Ureter (tissue), 1 donor: ENCODE results near the gene SRRT. TPM values are rescaled to one million over a fixed set of nuclear protein-coding genes. Genes with fewer than 3 reads are reported as not detected.

Experiments
- DNase-seq: peaks from one replicate; pipeline ENCODE4 v3.0.0-alpha.2; 2020; ENCODE audit warnings: low spot score
- total RNA-seq: library from RNA; stranded (reverse); gene quantifications from one replicate; pipeline ENCODE4 v1.2.4, GENCODE V29; 2023
- donor health status: DM: yes; HTN: yes; CAD: no.

SRRT gene
- total RNA-seq, 1 donor from 2014 or later, result 133 TPM

DNA sequence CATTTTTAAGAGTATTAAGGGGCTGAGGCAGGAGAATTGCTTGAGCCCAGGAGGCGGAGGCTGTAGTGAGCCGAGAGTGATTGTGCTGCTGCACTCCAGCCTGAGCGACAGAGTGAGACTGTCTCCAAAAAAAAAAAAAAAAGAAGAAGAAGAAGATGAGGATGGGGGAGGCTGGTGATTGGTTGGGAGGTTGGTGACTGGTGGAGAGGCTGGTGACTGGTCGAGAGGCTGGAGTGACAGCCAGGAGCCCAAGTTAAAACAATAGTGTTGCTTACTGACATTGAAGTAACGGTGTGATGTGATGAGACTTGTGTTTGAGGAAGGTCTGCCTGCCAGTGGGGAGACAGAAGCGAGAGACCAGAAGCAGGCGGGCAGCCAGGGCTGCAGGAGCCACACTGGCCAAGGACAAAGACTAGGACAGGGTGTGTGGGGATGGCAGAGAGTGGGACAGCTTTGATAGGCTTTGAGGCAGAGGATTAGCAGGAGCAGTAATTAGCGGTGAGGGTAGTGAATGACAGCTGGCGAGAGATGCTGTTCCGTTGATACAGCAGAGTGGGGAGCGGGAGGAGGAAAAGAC lies 4.9 kb downstream of the SRRT start:
- no peak for DNase-seq

DNA sequence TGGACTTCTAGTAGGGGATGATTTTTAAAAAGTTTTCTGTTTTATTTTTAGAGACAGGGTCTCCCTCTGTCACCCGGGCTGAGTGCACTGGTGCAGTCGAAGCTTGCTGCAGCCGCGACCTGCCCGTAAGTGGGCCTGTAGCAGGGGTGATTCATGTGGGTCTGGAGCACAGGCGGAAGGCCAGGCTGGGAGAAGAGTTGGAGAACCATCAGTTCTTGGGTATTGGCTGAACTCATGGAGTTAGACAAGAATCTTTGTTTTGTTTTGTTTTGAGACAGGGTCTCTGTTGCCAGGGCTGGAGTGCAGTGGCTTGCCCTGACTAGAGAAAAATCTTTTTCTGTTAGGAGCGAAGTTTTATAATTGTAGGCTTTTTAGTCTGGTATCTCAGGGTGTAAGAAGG lies 5.7 kb downstream of the SRRT start:
- peak; percentile 32 for DNase-seq

DNA sequence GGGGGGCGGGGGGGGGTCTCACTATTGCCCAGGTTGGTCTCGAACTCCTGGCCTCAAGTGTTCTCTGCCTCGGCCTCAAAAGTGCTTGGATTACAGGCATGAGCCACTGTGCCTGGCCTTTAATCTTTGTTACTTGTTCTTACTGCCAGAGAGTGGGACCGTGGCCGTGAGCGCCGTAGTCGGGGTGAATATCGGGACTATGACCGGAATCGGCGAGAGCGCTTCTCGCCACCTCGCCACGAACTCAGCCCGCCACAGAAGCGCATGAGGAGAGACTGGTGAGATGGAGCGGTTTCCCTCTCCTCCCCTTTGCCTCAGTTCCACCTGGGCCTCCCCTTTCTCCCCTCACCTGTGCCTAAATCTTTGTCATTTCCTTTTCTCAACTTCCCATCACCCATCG lies 6.2 kb downstream of the SRRT start:
- peak; percentile 33 for DNase-seq

DNA sequence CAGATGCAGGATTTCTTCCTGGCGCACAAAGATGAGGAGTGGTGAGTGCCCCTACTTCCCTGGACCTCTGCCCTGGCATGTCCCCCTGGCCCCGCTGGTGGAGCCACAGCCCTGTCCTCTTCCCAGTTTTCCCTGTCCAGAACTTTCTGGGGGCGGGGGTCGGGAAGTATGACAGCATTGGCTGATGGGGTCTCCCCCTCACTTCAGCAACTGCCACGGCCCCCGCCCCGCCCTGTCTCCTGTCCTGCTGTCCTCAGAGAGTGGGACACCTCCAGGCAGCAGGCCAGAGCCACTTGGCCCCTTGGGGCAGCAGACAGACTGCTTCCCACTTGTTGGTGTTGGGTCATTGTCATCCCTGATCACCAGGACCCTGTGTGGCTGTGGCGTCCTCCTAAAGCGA lies 7.3 kb downstream of the SRRT start:
- peak; percentile 39 for DNase-seq

DNA sequence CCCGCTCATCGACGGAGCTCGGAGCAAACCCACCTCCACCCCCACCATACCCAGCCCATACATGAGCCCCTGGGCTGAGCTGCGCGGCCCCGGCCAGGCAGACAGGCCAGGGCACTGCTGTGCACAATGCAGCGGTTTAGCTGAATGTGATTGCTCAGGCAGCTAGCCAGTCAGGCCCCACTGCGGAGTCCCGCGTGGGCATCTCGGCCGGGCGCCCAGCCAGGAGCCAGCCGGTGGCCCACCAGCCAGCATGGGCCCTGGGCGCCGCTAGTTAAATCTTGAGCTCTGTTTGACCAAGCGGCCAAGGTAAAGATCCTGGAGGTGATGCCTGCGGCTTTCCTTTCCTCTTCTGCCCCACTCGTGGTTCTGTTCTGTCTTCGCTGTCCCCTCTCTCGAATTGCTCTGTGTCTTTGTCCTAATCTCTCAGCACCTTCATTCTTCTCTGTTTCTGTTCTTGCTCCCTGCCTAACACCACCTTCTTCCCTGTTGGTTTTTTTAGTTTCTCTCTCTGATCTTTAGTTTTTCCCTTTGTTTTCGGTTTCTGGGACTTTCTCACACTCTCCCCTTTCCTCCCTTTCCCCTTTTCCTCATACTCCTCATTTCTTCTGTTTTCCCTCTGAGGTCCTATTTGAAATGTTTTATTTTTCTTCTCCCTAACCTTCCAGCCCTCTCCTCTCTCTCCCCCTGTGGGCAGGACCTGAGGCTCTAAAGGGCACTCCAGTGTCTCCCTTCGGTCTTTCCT lies 8.1 kb downstream of the SRRT start:
- no peak for DNase-seq

DNA sequence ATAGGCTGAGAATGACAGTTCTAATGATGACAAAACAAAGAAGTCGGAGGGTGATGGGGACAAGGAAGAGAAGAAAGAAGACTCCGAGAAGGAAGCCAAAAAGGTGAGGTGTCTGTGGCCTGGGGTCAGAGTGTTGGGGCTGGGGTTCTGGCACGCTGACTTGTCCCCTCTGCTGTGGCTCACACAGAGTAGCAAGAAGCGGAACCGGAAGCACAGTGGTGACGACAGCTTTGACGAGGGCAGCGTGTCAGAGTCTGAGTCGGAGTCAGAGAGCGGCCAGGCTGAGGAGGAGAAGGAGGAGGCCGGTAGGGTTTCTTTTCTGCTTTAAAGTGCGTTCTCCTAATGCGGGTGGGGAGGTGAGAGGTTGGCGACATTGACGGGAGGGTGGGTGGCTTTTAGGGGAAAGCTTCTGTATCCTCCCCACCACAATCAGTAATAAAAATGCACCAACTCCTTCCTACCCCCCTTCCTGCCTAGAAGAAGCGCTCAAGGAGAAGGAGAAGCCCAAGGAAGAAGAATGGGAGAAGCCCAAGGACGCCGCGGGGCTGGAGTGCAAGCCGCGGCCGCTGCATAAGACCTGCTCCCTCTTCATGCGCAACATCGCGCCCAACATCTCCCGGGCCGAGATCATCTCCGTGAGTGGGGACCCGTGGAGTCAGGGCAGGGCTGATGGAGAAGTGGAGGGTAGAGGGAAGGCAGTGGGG lies 10.0 kb downstream of the SRRT start:
- no peak for DNase-seq

DNA sequence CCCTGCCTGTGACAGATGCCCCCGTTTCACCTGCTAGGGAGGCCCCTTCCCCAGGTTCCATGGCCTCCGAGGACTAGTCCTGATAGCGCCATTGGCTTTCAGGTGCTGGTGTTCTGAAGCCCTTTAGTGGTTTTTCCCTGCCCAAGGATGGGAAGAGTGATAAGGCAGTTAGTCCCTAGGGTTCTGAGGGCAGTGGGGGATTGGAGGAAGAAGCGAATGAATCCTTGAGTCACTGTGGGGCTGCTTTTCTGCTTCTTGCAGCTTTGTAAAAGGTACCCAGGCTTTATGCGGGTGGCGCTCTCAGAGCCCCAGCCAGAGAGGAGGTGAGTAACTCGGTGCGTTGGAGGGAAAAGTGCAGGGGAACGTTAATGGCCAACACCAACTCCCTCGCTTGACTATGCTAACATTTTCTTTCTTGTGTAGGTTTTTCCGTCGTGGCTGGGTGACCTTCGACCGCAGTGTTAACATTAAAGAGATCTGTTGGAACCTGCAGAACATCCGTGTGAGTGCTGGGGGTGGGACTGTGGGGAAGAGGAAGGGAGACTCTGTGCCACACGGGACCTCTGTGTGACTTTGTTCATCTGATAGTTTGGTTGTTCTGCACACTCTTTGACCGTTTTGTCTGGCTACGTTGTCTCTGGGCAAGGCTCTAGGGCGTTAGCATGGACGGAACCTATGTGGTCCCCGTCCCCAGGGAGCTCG lies 10.7 kb downstream of the SRRT start:
- DNase-seq, result no peak

DNA sequence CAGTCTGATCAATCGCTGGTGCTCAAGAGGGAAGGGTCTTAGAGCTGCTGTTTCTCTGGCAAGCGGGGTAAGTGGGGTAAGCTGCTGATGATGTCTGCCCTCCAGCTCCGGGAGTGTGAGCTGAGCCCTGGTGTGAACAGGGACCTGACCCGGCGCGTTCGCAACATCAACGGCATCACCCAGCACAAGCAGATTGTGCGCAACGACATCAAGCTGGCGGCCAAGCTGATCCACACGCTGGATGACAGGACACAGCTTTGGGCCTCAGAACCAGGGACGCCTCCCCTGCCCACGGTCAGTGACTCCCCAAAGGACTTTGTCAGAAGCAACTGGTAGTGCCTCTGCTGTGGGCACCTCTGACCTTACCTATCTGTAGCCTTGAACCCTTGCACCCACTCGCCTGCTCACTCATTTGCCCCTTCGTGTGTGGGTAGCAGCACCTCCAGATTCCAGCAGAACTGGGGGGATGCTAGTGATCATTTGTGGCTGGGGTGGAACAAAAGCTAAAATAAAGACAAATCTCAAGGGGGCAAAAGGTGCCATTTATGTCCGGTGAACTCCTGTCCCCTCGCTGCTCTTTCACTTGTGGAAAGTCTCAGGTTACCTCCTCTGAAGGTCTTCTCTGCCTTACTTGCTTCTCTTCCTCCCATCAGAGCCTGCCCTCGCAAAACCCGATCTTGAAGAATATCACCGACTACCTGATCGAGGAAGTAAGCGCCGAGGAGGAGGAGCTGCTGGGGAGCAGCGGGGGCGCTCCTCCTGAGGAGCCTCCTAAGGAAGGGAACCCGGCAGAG lies 11.4 kb downstream of the SRRT start:
- DNase-seq, result no peak

DNA sequence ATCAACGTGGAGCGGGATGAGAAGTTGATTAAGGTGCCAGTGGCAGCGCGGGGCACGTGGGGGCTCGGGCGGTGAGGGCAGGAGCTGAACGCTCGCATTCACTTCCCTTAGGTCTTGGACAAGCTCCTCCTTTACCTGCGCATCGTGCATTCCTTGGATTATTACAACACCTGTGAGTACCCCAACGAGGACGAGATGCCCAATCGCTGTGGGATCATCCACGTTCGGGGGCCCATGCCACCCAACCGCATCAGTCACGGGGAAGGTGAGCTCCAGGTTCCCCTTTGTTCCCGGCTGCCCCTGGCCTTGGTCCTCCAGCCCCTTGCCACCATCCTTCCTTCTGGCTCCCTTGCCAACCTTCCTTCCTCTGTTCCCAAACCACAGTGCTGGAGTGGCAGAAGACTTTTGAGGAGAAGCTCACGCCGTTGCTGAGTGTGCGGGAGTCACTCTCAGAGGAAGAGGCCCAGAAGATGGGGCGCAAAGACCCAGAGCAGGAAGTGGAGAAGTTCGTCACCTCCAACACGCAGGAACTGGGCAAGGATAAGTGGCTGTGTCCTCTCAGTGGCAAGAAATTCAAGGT lies 12.1 kb downstream of the SRRT start:
- DNase-seq, result no peak

DNA sequence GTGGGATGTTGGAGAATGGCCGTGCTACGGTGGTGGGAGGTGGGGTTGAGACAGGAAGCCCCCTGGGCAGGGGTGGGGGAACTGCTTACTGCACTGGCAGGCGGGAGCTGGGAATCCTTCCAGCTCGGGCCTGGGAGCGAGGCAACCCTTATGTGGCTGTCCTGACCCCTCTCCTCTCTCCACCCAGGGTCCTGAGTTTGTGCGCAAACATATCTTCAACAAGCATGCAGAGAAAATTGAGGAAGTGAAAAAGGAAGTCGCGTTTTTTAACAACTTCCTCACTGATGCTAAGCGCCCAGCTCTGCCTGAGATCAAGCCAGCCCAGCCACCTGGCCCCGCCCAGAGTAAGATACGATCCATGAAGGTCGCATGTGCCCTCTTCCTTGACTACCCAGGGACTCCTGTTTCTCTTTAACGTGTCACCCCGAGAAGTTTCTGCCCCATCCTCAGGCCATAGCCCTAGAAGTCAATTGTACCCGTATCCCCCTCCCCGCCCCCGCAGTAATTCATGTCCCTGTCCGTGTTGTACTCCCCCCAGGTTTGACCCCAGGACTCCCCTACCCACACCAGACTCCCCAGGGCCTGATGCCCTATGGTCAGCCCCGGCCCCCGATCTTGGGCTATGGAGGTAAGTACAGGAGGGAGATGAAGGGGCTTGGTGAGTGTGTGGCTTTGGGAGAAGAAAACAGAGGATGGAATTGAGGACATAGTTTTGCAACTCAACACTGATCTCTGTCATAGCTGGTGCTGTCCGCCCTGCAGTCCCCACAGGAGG lies 12.8 kb downstream of the SRRT start:
- peak; percentile 57 for DNase-seq

DNA sequence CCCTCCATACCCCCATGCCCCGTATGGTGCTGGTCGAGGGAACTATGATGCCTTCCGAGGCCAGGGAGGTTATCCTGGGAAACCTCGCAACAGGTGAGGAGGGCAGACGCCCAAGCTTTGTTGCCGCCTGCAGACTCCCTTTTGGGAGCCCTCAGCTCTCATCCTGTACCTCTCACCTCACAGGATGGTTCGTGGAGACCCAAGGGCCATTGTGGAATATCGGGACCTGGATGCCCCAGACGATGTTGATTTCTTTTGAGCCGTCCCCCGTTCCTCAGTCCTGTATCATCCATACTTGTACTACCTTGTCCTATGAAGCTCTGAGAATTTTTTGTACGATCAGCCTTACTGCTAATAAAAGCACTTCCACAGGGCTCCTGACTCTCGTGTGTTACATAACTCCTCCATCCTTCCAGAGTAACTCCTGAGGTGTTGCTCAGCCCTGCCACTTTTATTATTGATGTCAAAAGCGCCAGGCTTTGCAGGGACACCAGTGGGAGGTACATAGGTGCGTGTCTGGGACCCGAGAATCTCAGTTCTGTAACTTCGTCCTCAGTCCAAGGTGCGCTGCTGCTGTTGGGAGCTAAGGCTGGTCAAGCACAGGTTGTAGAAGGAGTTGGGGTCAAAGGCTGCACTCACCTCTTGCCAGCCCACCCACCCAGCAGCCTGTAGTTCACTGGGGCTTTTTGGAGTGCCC lies 13.5 kb downstream of the SRRT start:
- DNase-seq, result no peak

DNA sequence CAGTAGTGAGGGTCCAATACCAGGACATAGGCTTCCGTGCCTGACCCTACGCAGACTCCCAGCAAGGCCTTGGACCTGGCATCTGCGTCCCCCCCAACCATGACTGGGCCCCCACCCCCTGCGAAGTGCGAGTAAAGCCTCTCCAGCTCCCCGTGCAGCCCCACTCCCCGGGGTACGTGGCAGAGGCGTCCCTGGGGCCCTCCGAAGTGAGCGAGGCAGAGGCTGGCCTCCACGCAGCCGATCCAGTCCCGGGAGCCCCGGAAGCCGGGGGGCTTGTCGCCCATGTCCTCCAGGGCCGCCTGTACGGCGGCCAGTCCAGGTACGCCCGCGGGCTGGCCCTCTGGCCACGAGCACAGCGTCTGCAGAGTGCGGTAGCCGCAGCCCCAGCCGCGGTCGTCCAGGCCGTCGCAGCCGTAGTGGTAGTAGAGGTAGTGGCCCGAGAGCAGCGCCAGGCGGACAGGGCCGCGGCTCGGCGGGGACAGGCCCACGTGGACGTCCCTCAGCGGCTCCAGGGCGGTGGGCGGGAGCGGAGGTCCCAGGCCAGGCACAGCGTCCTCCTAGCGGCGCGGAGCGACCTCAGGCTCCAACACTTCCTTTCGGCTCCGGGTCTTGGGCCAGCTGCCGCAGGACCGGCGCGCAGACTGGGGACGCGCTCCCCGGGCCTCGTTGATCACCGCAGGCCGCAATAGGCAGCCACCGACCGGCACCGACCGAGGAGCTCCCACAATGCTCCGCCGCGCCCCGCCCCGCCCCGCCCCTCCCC lies 14.3 kb downstream of the SRRT start, which contains the start of gene UFSP1:
UFSP1 (minus strand) TSS at position 728 of the 763 bp plus-strand sequence; CDS start at position 284, 444 bp downstream.
- DNase-seq, result no peak

DNA sequence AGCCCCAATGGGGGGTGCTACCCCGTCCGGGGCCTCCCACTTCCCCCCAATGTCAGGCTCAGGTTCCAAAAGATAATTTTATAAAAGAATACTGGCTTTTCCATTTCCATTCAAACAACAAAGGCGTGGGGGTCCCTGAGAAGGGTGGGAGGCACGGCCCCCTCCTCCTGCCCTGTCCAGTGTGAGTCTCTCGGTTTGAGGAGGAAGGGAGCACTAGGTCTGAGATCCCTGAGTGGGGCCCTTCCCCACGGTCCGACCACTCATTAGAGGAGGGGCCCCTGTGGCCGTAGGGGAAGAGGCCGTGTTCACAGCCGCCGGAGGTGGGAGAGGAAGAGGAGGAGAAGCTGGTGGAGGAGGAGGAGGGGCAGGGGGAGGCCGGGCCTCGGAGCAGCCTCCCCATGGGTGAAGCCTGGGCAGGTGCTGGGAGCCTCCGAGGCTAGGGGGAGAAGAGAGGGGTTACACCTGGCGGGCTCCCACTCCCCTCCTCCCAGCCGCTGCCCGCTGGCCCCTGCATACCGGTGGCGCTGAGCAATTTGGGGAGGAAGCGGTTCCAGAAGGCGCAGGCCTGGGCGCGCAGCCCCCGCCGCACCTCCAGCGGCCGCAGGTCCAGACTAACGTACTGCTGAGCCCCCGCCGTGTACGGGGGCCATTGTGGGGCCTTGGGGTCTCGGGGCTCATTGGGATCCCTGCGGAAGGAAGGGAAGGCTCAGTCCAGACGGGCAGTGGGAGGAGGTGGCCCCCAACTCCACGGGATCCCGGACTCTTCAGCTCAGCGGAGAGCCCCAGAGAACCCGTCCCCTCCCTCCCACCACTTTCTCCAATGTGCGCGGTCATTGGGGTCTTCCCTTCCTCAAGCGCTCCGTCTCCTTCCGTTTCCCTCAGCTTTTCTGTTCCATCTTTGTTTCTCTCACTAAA lies 16.0 kb downstream of the SRRT start:
- peak; percentile 57 for DNase-seq

DNA sequence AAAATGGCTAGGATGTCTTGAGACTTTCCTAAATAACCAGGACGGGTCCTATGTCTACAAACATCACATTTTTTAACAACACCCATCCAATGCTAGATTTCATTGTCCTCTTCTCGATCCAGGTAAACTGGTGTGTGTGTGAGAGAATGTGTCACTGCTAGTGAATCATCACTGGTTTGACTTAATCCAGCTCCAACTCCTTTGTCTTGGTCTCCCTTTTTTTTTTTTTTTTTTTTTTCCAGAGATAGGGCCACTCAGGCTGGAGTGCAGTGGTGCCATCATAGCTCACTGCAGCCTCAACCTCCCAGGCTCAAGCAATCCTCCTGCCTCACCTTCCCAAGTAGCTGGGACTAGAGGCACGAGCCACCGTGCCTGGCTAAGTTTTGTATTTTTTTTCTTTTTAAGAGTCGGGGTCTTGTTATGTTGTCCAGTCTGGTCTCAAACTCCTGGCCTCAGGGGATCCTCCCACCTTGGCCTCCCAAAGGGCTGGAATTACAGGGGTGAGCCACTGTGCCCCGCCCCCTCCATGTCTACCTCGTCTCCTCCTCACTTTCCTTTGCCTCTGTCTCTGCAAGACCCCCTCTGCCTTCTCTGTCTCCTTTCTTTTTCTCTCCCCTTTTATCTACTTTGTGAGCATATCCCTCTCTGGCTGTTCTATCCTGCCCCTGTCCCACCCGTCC lies 16.8 kb downstream of the SRRT start:
- DNase-seq, result no peak

DNA sequence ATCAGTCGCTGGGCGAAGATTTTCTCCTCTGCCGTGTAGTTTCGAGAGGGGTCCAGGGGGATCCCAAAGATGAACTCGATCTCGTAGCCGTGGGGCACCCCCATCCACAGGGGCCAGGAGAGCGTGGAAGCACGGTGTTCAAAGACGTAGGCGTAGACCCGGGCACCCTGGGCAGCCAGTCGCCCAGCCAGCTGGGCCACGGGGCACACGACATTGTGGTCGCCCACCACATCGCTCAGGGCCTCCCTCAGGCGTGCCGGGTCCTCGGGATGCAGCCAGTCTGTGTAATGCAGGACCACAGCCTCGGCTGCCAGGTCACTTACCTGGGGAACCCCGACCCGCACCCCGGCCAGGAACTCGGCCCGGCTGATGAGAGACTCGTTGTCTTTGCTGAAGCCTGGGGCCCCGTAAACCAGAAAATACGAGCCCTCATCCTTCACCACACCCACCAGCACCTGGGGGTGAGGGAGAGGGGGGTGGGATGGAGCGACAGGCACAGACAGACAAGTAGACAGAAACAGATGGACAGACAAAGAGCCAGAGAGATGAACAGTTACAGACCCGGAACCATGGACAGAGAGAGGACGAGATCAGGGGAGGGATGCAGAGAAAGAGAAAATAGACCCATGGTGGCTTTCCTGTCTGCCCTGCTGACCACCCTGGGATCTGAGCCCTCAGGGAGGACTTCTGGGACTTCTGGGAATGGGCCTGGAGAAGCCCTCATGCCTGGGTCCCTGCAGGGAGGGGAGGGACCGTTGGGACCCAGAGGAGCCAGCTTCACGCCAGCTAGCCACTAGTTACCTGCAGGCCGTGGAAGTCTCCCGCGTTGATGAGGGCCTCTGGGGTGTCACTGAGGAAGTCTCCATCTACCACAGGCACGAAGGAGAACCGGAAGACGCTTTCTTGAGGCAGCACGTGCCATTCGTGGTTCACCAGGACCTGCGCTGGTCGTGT lies 17.7 kb downstream of the SRRT start:
- DNase-seq, result peak; percentile 50

DNA sequence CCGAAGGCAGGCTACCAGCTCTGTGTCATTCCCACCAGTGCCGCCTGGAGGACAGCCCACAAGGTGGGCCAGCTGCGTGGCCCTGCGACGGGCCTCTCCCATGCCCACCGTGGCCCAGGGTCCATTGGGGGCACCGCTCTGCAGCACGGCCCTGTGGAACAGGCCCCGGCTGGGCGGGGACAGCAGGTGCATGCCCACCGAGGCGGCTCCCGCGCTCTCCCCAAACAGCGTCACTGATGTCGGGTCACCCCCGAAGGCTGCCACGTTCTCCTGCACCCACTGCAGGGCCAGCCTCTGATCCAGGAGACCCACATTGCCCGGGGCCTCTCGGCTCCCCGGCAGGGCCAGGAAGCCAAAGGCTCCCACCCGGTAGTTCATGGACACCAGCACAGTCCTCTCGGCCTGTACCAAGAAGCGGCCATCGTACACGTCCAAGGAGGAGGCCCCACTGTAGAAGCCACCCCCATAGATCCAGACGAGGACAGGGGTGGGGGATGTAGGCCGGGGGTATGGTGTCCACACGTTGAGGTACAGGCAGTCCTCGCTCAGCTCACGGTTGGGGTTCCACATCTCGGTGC lies 18.5 kb downstream of the SRRT start:
- DNase-seq, result no peak
